Measurements from ENCODE around the gene WNT7B.

WNT7B gene

DNA sequence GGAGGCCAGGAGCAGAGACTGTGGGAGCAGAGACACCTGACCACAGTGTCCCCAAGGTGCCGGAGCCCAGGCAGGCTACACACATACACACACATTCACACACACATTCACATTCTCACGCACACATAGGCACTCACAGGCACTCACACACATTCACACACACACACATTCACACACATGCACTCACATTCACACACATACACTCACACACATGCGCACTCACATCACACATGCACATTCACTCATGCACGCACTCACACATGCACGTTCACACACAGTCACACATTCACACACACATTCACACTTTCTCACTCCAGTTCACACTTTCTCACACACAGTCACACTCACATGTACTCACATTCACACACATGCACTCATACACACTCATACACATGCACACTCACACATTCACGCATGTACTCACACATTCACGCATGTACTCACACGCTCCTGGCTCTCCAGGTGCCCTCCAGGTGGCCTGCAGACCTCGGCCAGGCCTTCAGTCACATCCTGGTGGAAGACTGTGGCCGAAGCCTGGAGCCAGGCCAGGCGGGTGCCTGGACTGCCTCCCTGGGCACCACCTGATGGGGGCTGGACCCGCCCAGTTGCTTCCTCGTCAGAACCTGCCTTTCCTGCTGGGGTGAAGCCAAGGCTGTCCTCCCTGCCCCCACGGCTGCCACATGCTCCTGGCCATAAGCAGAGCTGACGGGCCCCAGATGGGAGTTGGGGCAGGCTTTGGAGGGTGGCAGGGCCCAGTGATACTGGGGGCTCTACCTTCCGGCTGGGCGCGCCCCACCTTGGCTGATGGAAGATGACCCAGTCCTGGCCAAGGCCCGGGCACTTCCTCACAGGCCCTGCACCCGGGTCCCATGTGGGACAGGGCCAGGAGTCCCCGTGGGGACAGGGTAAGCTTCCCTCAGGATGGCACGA lies 89.5 kb downstream of the WNT7B start:
- DNase-seq (ENCODE audit: low spot score), result no peak

DNA sequence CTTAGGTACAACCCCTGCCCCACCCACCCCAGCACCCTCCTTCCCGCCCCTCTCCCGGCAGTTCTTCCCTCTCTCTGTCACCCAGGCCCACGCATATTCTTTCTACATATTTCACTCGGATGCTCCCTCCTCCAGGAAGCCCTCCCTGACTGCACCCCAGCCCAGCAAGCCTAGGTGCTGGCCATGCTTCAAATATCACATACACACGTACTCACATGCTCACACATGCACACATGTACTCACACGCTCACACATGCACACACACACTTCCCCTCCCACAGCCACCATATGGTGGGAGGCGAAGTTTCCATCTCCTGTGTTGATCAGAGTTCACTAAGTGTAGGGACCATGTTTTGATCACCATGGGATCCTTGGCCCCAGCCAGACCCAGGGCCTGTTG lies 90.4 kb downstream of the WNT7B start:
- DNase-seq (ENCODE audit: low spot score), result no peak

DNA sequence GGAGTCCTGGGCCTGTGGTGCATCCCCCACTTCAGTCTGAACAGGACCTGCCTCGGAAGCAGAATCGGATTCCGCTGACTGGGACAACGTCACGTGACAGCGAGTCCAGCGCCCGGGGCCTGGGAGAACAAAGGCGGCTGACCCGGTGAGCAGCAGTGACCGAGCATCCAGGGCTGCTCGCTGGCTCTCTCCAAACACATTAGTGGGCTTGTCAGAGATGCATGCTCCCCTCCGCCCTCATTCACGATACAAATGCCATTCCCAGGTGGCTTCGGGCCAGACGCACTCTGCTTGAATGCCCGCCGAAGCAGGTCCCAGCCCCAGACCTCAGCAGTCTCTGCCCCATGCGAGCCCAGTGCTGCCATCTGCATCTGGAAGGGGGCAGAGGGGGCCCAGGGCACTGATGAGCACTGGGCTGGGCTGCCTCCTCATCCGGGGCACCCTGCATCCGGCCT lies 91.0 kb downstream of the WNT7B start:
- DNase-seq (ENCODE audit: low spot score), result no peak

DNA sequence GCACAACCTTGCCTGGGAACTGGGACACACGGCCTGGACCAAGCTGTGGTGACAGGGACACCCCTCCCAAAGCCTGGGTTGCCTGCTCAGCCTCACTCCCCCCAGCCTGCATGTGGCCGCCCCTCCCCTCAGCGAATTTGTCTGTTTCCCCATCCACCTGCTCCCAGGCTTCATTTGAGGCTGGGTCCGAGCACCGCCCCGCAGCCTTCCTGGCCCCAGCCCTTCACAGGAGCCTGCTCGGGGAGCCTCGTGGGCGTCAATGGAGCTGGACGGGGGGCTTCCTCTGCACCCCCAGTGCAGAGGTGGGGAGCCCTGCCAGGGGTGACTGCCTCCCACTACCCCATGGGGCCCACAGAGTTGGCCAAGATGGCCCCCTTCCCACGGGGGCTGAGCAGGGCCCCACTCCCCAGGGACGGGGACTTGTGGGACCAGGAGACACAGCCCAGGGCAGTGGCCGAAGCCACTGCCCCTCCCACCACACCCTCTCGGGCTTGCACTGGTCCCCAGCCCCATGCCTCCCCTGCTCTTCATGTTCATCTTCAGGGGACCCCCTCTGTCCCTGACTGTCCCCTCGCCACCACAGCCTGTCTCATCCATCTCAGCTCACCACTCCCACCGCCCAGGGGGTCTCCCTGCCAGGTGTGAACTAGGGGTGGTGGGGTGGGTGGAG lies 91.7 kb downstream of the WNT7B start:
- DNase-seq (ENCODE audit: low spot score), result no peak

DNA sequence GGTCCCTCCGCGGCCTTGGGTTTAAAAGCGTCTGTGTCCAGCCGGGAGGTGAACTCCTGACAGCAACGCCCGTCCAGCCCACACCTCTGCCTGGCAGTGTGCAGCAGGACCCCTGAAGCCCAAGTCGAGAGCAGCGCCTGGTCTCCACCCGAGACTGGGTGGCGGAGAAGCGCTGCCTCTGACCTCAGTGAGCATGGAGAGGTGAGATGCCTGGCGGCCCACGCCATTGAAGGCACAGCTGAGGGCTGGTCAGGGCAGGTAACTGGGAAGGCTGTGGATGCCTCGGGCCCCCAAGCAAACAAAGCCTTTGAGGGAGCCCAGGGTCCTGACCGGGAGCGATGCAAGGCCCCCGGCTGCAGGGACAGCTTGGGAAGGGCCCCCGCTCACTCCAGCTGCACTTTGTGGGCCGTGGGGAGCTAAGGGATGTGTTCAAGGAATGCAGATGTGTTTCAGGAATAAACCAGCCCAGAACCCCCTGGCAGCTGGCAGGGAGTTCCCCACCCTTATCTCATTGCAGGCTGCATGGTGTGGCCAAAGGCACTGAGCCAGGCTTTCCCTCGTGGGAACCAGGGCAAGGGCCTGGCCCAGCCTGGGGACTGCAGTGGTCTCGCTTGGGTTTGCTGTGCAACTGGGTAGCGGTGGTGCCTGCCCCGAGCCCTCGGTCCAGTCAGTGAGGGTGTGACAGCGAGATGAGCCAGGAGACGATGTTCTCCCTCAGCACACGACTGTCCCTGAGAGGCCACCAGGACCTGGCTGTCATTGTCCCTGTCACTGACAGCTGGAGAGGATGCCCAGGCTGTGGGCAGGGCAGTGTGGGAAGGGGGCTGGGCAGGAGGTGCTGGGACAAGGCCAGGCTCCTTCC lies 92.5 kb downstream of the WNT7B start:
- DNase-seq (ENCODE audit: low spot score), result no peak

DNA sequence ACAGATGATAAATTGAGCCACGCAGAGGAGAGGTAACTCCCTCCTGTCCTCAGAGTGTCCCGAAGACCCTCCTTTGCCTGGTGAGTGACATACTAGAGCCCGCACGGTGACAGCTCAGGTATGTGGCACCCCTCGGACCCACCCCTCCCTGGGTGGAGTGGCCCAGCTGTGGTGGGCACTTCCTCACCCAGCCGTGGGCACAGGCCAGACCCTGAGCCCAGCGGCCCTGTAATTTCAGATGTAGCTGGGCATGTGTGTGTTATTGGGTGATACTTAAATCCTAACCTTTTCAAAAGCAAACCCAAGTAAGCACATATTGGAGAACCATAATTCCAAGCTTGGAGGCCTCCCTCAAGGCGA lies 93.2 kb downstream of the WNT7B start:
- no peak for DNase-seq (ENCODE audit: low spot score)

DNA sequence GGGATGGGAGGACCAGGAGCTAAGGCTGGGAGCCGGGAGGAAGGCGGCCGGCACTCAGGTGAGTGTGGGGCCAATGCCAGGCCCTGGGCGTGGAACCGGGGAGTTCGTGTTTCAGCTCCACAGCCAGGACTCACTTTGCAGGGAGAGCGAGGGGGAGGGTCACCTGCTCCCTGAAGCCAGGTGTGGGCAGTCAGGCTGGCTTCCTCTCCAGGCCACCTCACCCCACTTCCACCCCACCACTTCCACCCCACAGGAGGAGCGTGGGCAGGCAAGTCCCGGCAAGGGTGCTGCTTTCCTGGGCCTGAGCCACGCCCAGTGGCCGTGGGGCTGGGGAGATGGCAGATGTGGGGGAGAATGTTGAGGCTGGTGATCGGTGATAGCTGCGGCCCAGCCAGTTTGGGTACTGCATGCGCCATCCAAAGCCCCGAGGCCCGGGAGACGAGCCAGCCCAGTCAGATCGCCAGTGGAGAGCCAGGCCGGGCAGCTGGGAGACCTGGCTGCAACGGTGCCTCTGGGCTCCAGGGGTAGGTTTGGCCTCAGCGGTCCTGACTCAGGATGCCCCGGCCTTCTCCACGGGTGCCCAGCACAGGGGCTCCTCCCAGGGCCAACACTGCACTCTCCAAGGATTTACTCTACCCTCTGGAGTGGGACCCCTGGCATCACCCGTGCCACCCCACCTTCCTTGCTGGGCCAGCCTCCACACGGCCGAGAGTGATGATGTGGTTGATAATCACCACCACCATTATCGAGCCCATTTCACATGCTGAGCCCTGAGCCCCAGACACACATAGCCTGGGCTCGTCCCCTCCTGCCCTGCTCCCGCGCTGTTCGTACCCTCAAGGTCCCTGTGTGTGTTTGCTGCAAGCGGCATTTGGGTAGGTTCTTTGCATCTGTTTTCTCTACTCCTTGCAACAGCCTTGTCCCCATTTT lies 93.8 kb downstream of the WNT7B start:
- no peak for DNase-seq (ENCODE audit: low spot score)

DNA sequence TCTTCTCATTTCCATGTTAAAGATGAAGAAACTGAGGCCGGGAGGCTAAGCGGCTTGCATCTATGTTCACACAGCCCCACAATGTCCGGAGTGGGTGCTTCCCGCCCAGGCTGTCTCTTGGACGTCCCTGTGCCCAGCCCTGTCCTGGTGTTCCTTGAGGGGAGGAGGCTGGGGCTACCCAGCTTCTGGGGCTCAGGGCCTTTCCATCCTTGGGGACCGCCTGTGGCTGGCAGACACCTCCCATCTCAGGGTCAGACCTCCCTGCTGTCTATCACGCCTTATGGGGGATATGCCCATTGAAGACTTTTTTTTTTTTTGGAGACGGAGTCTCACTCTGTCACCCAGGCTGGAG lies 95.5 kb downstream of the WNT7B start:
- no peak for DNase-seq (ENCODE audit: low spot score)

DNA sequence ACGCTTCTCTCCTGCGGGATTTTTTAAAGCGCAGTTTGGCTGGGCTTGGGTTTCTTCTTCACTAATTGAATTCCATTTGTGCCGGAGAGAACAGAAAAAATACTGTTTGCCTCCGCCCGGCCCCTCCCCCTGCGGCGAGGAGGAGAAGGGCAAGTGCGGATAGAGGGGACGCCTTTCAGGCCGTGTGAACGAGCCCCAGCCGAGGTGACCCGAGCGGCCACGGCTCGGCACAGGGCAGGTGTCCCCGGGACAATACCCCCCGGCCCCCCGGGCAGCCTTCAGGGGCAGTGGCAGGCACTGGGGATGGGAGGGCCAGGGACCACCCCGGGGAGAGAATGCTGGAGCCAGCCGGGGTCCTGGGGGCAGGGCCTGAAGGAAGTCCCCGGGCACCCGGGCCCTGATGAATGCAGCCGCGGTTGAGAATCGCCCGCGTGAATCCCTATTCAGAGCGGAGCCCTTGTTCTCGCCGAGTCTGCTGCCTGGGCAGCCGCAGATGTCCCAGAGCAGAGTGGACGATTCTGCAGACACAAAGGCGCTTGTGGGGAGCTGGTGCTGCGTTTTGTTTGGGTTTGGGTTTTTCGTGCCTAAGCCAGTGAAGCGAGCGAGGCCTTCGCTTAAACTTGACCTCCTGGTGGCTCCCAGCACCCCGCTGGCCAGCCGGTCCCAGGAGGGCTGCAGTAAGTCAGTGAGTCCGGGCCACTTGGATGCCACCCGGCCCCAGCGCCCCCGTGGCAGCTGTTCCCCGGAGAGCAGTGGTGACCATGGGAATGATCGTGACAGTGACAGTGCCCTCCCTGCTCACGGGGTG lies 96.0 kb downstream of the WNT7B start:
- DNase-seq (ENCODE audit: low spot score), result no peak

DNA sequence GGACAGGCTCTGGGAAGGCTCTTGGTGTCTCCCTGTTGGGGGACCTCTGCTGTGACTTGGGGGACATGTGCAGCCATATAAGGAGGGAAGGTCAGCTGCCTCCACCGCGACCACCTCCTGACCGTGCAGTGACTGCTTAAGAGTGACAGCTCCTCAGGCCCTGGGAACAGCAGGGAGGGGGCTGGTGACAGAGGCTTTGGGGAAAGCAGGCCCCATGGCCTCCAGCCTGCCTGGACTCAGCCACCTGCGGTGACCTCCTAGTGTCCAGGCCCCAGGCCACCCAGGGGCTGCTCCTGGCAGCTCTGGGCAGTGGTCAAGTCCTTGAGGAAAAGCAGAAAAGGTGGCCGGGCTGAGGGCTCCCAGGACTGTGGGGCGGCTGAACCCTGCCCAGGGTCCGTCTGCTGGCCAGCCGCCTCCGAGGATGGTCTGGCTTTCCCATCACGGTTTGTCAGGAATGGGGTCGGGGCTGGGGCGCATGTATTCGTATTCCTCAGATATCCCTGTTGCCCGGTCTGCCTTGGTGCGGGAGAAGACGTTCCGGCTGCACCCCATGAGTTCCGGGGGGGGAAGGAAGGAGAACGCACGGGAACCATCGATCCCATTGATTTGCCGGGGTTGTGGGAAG lies 96.8 kb downstream of the WNT7B start:
- DNase-seq (ENCODE audit: low spot score), result no peak

DNA sequence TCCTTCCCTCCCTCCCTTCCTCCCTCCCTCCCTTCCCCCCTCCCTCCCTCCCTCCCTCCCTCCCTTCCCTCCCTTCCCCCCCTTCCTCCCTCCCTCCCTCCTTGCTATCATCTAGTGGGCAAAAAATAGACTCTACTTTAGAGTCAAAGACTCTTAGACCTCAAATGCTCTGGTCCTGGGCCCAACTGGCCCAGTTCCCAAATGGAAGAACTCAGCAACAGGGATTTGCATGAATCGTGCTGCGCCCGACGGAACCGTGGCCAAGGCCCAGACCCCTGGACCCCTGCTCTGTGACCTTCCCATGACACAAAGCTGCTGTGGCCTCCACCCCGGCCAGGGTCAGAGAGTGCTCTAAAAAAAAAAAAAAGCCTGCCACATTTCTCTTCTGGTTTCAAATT lies 97.4 kb downstream of the WNT7B start:
- no peak for DNase-seq (ENCODE audit: low spot score)

DNA sequence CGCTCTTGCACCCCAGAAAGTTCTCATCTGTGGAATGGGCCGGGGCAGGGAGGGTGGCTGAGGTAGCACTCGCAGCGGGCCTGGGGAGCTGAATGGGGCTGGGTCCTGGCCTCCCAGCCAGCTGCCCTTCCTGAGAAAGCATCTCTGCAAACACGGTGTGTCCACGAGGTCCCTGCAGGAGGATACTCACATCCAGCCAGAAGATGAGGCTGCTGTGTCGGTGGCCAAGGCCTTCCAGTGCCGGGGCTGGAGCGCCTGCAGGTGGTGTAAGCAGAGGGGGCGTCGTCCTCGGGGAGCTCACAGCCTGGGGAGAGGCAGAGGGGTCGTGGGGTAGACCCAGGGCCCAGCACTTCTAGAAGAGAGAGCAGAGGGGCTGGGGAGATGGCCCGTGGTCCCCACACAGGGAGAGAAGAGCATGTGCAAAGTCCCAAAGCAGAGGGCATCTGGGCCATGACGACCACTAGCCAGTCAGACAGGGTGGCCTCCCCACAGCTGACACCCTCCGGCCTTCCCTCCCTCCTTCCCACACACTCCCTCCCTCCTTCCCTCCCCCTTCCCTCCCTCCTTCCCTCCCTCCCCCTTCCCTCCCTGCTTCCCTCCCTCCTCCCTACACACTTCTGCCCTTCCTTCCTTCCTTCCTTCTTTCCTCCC lies 97.9 kb downstream of the WNT7B start:
- no peak for DNase-seq (ENCODE audit: low spot score)

DNA sequence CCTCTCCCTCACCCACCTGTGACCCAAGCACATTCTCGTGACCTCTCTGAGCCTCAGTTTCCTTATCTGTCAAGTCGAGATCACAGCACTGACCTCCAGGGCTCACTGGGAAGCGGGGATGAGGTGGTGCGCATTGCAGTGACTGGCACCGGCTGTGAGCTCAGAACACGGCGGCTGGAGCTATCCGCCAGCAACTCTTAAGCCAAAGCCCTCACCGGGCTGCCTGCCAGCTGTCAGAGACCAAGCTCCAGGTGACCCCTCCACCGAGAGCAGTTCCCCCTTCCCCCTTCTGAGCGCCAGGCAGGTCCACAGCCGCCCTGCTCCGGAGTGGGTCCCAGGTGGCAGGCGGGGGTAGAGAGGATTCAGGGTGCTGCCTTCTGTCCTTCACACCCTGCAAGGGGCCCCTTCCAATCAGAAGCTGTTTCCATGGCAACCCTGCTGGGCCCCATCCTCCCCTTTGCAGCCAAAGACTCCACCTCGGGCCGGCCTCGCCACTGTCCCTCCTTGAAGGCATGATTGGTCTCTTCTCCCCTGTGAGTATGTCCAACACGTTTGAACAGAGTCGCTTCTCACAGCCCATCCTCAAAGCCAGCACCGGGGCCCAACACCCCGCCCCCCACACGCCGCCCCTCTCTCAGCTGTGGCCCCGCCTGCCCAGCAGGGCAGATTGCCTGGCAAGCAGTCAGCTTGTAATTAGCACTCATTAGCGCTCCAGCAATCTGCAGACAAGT lies 98.7 kb downstream of the WNT7B start:
- no peak for DNase-seq (ENCODE audit: low spot score)

DNA sequence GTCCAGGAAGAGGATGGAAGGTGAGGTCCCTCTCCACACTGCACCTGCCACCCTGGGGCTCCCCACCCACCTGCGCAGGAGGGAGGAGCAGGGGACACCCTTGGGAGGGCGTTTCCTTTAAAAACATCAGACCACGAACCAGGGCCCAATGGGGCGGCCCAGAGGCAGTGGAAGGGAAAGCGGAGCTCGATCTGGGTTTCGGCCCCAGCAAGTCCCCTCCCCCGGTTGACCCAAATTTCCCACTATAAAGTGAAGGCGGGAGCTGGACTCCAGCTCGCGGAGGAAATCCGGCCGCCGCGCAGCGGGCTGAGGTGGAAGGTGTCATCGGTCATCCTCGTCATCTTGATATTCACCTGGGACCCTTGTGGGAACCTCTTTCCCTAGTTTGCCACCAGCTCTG lies 99.3 kb downstream of the WNT7B start:
- no peak for DNase-seq (ENCODE audit: low spot score)

DNA sequence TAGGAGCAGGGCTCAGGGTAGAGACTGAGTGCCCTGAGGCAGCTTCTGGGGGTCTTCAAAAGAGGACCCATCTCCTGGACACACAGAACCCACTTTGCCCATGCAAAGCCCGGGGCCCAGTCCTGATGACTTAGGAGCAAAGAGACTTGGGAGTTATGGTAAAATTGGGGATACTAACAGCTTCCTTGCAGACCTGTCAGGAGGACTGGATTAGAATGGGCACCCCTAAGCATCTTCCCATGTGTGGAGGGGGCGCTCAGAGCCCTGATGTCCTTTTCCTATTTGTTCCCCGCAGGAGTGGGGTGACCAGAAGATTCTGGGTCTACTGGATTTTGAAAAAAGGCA lies 100.0 kb downstream of the WNT7B start:
- no peak for DNase-seq (ENCODE audit: low spot score)

DNA sequence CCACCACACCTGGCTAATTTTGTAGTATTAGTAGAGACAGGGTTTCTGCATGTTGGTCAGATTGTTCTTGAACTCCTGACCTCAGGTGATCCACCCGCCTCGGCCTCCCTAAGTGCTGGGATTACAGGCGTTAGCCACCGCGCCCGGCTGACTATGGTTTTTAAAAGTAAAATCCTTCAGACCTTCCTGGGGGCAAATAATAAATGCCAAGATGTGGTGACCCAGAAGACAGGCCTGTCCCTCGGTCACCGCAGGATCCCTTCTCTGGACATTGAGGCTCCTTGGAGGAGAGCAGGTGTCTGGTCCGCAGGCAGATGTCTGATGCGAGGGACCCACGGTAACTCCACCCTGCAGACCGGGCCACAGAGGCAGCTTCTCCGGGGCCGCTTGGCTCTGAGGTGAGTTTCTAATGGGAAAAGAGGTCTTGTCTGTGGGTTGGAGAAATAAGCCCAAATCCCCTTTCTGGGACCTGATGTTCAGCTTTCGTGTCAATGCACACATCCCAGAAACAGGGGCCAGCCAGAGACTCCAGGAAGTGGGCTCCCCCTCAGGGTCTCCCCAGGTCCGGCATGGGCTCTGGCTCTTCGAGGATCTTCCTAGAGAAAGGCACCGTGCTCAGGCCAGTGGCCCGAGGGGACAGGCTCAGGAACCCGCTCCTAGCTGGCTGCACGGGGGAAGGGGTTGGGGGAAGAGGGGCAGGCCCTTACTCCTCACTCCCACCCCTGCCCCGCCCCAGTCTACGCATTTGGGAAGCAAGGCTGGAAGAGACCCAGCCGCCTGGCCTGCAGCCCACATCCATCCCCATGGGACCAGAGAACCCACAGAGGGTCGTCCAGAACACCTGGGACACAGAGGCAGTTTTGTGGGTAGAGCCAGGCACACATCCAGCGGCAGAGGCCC lies 100.6 kb downstream of the WNT7B start:
- DNase-seq (ENCODE audit: low spot score), result no peak

DNA sequence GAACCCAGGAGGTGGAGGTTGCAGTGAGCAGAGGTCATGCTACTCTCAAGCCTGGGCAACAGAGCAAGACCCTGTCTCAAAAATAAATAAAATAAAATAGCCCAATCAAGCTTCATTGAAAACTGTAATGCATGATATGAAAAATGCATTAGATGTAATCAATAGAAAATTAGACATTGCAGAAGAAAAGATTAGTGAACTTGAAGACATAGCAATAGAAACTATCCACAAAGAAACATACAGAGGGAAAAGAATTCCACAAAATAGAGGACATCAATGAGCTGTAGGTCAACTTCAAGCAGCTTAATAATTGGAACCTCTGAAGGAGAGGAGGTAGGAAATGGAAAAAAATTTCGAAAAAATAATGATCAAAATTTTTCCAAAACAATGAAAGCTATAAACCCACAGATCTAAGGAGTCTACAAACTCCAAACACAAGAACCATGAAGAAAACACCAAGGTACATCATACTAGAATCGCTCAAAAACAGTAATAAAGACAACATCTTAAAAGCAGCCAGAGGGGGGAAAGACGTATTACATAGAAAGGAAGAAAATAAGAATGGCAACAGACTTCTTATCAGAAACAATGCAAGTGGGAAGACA lies 104.2 kb downstream of the WNT7B start:
- DNase-seq (ENCODE audit: low spot score), result no peak

DNA sequence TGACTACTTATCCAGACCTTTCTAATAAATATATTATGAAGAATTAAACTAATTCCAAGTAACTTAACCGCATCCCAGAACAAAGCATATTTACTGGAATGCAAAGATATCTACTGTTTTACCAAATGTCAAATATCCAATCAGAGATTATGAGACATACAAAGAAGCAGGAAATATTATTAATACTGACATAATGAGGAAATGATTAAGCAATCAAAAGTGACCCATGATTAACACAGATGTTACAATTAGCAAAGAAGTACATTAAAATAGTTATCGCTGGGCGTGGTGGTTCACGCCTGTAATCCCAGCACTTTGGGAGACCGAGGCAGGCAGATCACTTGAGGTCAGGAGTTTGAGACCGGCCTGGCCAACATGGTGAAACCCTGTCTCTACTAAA lies 105.2 kb downstream of the WNT7B start:
- DNase-seq (ENCODE audit: low spot score), result no peak

Data from LoVo (cell line).